HFFc6 (cell line): ENCODE measurements around the gene SMOC2. TPM values are rescaled to one million over a fixed set of nuclear protein-coding genes. Genes with fewer than 3 reads are reported as not detected.

Source experiments
- DNase-seq: peaks from one replicate; pipeline ENCODE4 v3.0.0-alpha.2; 2018
- H3K27ac Mint-ChIP-seq: 2 replicates; pipeline ENCODE4 v1.8.0; 2020; ENCODE audit warnings: mild to moderate bottlenecking, mixed read lengths
- H3K27me3 Mint-ChIP-seq: 2 replicates; pipeline ENCODE4 v1.8.0; 2021; ENCODE audit warnings: mild to moderate bottlenecking, moderate library complexity, mixed read lengths; ENCODE audit not compliant: insufficient read depth
- H3K36me3 Mint-ChIP-seq: 2 replicates; pipeline ENCODE4 v1.8.0; 2021; ENCODE audit warnings: low read depth, mixed read lengths
- H3K4me1 Mint-ChIP-seq: 2 replicates; pipeline ENCODE4 v1.8.0; 2020; ENCODE audit warnings: low read depth, mixed read lengths
- H3K4me3 Mint-ChIP-seq: 2 replicates; pipeline ENCODE4 v1.8.0; 2020; ENCODE audit warnings: mild to moderate bottlenecking, moderate library complexity, mixed read lengths
- H3K9me3 Mint-ChIP-seq: 2 replicates; pipeline ENCODE4 v1.8.0; 2020; ENCODE audit warnings: mild to moderate bottlenecking, mixed read lengths
- total RNA-seq, 6 experiments: library from RNA; stranded (reverse); fragmentation: NEBNext Ultra II Directional; extraction: Animal tissue kit (Norgen Biotek cat#: 25700); gene quantifications; 2 replicates in 1 of 6; 3 replicates in 5 of 6; pipeline ENCODE4 v1.2.3, GENCODE V29; 2021
- TF ChIP-seq, protein P1 (sequence below): fragments of 200-600 bp; sonication (generic); IDR thresholded peaks from 2 replicates; pipeline ENCODE4 v1.5.0; 2021; ENCODE audit warnings: antibody characterized with exemption, mild to moderate bottlenecking

Gene SMOC2
- total RNA-seq, 6 experiments from 2014 or later: not detected

DNA sequence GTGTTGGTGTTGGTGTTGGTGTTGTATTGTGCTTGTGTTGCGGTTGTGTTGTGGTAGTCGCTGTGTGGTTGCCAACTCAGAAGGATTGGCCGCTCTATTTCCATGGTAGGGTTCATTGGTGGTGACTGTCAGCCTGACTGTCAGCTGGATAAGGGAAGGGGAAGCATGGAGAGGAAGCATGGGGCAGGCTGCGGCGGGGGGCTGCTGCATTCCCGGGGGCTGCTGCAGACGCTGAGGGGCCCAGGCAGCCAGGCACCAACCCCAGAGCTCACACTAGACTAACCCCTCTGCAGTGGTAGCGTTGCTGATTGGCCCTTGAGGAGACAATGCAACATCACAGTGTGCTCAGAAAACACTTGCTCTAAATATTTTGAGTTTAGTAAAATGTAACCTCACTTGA lies 199.2 kb downstream of the SMOC2 start:
- no peak overlapping the region for H3K27ac Mint-ChIP-seq
- no peaks in the 10 kb centered on the region for H3K4me1 Mint-ChIP-seq
- no peak for DNase-seq
- H3K36me3 Mint-ChIP-seq: no peaks in the 10 kb centered on the region
- TF ChIP-seq, protein P1, sequence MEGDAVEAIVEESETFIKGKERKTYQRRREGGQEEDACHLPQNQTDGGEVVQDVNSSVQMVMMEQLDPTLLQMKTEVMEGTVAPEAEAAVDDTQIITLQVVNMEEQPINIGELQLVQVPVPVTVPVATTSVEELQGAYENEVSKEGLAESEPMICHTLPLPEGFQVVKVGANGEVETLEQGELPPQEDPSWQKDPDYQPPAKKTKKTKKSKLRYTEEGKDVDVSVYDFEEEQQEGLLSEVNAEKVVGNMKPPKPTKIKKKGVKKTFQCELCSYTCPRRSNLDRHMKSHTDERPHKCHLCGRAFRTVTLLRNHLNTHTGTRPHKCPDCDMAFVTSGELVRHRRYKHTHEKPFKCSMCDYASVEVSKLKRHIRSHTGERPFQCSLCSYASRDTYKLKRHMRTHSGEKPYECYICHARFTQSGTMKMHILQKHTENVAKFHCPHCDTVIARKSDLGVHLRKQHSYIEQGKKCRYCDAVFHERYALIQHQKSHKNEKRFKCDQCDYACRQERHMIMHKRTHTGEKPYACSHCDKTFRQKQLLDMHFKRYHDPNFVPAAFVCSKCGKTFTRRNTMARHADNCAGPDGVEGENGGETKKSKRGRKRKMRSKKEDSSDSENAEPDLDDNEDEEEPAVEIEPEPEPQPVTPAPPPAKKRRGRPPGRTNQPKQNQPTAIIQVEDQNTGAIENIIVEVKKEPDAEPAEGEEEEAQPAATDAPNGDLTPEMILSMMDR: no peak
- peaks cover 49% of the 10 kb centered on the region for H3K9me3 Mint-ChIP-seq
- peaks cover 1% of the 10 kb centered on the region; the same call in 1 of the 2 replicates for H3K27me3 Mint-ChIP-seq
- no peak overlapping the region for H3K4me3 Mint-ChIP-seq

DNA sequence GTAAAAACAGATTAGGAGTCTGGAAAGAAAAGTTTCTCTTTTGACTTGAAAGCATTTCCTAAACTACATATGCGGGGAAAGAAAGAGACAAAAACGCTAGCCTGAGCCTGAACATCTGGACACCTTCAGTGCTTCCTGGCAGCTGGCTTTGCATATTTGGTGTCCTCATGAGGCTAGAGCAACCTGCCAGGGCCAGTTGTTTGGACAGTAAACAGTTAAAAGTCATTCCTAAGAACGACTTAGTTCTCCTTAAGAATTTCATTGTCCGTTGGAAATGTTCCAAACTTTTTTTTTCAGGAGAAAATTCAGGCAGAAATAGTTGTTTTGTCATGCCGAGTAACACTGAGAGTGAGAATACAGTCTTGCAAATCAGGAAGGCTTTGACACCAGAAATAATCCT lies 199.8 kb downstream of the SMOC2 start:
- Mint-ChIP-seq H3K27ac (no peak overlapping the region), H3K9me3 (peaks cover 47% of the 10 kb centered on the region), H3K4me3 (no peak overlapping the region), H3K27me3 (peaks cover 1% of the 10 kb centered on the region; the same call in 1 of the 2 replicates), H3K36me3 (no peaks in the 10 kb centered on the region), H3K4me1 (no peaks in the 10 kb centered on the region)
- no peak for DNase-seq
- TF ChIP-seq, protein P1: no peak

DNA sequence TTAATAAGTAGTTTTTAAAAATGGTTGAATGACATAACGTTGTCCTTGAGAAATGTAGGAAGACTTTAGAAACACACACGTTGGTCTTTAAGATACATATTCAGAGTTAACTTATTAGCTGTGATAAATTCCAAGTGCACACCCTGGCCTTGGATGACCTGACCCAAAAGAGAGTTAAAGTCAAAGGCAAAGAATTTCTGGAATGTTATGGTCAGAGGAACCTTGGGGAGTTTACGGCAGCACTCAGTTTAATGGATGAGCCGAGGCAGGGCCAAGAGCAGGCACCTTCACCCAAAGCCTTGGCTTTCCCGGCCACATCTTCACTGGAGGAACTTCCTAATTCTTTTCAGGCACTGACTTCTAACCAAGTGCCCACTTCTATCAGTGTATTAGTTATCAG lies 200.5 kb downstream of the SMOC2 start:
- TF ChIP-seq, protein P1: no peak
- Mint-ChIP-seq H3K9me3 (peaks cover 47% of the 10 kb centered on the region), H3K36me3 (no peaks in the 10 kb centered on the region), H3K27ac (no peak overlapping the region), H3K27me3 (peaks cover 1% of the 10 kb centered on the region; the same call in 1 of the 2 replicates), H3K4me1 (no peaks in the 10 kb centered on the region), H3K4me3 (no peak overlapping the region)
- no peak for DNase-seq

DNA sequence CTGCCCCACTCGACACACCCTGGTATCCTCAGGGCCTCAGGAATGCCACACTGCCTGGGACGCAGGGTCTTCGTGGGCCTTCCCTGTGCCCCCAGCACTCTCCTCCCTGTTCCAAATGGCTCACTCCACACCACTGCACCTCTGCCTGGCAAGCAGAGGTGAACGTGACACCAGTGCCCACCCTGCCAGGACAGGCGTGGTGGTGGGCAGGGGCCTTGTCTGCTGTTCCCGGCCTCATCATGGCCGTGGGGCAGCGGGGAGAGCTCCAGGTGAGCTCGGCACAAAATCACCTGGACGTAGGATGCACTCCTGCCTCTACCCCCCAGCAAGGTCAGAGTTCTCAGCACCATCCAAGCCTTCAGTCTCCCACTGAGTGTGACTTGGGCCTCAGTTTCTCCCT lies 202.4 kb downstream of the SMOC2 start:
- H3K4me1 Mint-ChIP-seq: no peaks in the 10 kb centered on the region
- TF ChIP-seq, protein P1: no peak
- no peaks in the 10 kb centered on the region for H3K36me3 Mint-ChIP-seq
- no peak overlapping the region for H3K27ac Mint-ChIP-seq
- H3K27me3 Mint-ChIP-seq: peaks cover 1% of the 10 kb centered on the region; the same call in 1 of the 2 replicates
- H3K4me3 Mint-ChIP-seq: no peak overlapping the region
- peaks cover 56% of the 10 kb centered on the region for H3K9me3 Mint-ChIP-seq
- no peak for DNase-seq

DNA sequence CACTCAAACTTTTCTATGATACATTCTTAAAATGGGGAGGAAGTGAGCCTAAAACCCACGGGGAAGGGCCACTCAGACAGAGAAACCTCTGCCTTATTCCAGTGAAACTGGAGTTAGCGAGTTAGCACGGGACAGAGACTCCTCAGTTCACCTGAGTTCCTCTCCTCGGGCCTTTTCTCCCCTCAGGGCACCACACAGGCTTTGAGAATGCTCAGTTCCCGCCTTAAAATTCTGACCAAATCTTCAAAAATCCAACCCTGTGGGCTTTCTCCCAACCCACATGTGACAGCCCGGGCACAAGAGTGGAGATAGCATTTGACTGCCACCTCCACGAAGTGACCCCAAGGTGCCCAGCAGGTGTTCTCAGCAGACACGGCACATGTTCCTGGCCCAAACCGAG lies 204.3 kb downstream of the SMOC2 start:
- Mint-ChIP-seq H3K4me3 (no peak overlapping the region), H3K27ac (no peak overlapping the region), H3K9me3 (peaks cover 54% of the 10 kb centered on the region), H3K27me3 (peaks cover 1% of the 10 kb centered on the region; the same call in 1 of the 2 replicates), H3K36me3 (no peaks in the 10 kb centered on the region), H3K4me1 (no peaks in the 10 kb centered on the region)
- DNase-seq: no peak
- TF ChIP-seq, protein P1: no peak

DNA sequence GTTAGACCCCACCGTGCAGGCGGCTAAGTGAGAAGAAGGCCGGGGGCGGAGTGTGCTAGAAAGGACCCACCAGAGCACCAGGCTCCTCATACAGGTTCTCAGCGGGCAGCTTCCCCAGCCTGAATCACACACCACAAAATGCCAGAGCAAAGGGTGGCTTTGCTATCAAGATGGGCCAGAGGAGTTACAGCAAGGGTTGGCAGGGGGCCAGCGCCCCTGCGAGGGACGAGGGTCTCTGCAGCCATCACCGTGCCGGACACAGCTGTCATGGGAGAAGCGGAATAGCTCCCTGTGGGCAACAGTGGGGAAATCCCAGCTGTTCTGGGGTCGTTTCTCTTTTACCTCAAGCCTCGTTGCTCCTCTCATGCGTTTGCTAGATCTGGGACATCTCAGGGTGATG lies 206.3 kb downstream of the SMOC2 start:
- Mint-ChIP-seq H3K27ac (no peak overlapping the region), H3K27me3 (peaks cover 1% of the 10 kb centered on the region; the same call in 1 of the 2 replicates), H3K36me3 (no peaks in the 10 kb centered on the region), H3K4me3 (no peak overlapping the region), H3K9me3 (peaks cover 64% of the 10 kb centered on the region), H3K4me1 (no peaks in the 10 kb centered on the region)
- no peak for DNase-seq
- TF ChIP-seq, protein P1: no peak
